ENCODE data around the gene CIZ1.
"Not testable (repeated sequence)": the region's sequence is repeated elsewhere in the genome, so short reads cannot be mapped to it uniquely, and the experiment has no call there.

The CIZ1 gene

DNA sequence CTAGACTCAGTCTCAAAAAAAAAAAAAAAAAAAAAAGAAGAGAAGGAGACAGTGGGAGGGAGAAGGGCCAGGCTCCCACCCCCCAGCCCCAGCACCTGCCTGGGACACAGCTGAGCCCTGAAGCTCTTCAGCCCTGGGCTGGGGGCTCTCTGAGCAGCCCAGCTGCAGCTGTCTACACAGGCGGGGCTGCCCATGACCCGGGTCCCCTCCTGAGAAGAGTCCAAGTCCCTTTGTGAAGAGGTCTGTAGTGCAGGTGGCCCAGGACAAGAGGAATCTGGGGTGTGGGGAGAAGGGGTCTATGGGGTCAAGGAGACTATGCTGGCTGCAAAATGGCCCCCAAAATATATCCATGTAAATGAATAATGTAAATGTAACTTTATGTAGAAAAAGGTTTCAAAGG, 48.8 kb downstream of the CIZ1 start:
- no peak for DNase-seq

DNA sequence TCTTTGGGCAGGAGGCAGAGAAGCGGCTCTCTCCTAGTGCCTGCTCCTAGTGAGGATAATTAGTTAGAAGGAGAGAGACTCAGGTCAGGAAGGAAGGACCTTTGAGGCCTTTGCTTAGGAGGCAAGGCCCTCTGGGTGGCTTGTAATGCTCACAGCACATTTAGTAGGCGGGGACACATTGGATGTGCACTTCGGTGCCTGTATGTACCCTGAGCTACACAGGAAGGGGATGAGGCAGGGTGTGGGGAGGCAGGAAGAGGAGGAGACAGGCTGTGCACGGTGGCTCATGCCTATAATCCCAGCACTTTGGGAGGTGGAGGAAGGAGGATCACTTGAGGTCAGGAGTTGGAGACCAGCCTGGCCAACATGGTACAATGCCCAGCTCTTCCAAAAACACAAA, 49.3 kb downstream of the CIZ1 start:
- DNase-seq, result no peak

DNA sequence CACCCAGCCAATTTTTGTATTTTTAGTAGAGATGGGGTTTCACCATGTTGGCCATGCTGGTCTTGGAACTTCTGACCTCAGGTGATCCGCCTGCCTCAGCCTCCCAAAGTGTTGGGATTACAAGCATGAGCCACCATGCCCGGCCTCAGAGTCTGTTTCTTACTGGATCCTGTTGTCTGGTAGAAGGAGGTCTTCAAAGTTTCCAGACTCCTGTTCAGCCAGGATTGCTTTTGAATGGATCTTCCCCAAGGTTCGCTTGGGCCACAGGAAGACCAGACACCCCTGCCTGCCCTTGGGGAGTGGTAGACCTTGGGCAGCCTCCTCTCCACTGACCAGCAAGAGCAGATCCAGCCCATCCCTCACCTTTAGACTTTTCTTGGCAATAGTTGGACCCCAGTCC, 49.8 kb downstream of the CIZ1 start:
- DNase-seq, result no peak

DNA sequence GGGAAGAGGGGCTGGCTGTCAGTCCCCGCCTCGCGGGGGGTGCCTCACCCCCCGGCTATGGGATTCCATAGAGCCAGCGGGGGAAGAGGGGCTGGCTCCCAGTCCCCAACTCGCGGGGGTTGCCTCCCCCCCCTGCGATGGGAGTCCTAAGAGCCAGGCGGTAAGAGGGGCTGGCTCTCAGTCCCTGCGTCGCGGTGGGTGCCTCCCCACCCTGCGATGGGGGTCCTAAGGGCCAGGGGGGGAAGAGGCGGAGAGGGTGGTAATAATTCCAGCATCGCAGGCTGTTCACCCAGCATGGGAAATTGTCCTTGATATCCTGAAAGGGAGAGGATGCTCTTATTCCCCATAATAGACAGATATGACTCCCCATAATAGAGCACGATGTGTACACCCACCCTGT, 51.8 kb downstream of the CIZ1 start:
- no peak for DNase-seq

DNA sequence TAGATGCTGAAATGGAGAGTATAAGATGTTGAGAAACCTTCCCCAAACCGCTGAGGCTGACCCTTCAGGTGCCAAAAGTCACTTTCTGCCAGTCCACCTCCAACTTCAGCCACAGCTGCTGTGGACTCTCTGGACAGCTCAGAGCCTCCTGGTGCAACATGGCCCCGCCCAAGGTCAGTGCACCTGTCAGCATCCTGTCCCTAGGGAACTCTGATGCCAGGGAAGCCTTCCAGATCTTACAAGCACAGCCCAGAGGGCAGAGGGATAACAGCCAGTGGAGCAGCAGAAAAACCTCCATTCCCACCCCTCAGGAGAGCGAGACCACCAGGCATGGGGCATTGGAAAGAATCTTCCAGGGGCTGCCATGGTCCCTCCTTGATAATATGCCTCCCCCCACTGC, 53.4 kb downstream of the CIZ1 start:
- DNase-seq, result no peak

DNA sequence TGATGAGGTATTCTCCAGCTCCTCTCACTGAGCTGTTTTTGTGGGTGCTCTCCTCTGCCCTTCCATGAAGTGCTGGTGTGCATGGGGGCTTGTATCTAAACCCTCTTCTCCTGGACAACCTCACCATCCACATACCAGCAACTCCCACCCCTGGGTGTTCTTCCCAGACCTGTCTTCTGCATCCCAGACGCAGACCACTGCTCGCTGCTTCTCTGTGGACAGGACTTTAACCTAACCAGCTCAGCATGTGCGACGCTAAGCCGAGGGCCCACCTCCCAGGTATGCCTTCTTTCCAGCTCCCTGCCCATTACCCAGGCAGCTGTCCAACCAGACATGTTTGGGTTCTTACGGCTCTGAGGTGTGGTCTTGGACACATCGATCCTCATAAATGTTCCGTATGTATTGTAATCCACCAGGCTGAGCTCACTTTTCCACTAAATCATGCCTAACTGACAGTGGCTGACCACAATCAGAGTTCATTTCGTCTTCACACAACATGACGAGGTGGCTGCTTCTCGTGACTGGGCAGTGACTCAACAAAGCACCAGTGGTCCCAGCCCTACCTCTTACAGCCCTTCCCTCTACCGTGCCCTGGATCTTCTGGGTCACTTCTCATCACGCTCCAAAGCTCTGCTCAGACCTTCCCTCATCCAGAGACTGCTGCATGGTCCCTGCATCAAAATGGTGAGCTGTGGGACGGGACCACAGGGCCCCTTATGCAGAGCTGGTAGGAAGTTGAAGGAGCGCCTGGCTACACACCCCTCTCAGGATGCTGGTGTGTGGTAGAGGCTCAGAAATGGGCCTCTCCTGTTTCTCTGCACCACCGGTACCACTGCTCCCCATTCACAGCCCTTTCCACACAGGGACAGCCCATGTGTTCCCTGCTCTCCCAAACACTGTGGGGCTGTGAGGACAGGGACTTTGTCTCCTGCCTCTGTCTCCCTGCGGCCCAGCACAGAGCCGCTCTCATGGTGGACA, 54.3 kb downstream of the CIZ1 start:
- DNase-seq, result no peak

DNA sequence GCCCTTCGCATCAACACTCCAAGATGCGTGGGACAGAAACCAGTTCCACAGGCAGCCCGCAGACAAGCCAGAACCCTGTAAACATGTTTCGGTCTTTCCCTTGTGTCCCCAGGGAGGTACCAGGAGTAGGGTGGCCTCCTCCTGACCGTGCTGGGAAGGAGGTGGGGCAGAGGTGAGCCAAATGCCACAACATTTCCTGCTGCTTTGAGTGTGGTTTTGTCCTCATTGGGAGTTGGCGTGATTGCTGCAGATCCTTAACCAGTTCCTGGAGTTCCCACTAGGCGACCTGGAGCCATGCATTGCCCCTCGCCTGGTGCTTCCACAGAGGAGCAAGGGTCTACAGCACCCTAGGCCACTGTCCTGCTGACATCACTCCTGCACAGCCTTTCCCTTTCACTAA, 55.8 kb downstream of the CIZ1 start:
- not testable (repeated sequence) for DNase-seq

DNA sequence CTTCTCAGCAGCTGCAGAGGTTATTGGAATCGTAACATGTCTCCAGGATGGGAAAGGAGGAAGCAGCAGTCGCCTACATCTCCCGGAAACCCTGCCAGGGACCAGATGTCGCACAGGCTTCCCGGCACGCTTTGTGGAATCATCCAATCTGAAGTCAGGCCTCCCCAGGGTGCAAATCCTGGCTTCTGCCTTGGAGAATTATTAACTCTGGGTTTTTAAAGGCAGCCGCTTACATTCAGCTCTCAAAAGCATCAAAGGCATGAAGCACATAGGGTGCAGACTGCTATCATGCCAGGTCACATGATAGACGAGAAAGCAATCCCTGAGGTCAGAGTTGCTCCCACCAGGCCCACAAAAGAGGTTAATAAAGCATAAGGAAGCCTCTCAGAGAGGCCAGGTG, 59.2 kb downstream of the CIZ1 start:
- DNase-seq, result peak; percentile 18

DNA sequence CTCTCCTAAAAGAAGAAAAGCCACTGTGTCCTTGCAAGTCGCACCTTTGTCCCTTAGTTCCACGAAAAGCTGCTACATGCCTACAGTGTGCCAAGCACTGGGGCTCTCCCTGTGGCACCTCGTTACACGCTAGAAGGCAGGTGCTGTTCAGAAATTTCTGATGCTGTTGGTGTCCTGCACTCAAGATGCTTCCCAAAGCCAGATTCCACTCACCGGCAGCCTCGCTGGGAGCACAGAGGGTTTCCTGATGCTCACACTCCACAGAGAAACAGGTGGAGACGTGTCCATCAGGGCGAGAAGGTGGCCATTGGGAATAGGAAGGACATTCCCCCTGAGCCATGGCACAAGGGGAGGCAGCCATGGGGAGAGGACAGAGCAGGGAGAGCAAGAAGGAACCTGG, 60.0 kb downstream of the CIZ1 start:
- DNase-seq, result not testable (repeated sequence)

DNA sequence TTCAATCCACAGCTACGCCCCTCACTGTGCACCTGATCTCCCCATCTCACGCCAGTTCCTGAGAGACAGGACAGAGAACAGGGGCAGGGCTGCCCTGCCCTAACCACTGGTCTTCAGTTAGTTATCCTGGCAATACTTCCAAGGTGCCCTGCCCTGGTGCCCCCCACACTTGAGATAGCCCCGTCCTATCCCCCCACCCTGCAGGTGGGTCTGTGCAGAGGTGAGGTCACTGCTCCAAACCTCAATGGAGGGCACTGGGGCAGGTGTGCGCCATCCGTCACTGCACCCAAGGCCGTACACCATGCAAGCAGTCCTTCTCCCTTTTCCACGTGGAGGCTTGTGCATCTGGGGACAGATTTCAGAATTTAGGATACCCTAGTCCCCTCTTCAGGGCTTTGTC, 60.7 kb downstream of the CIZ1 start:
- not testable (repeated sequence) for DNase-seq

DNA sequence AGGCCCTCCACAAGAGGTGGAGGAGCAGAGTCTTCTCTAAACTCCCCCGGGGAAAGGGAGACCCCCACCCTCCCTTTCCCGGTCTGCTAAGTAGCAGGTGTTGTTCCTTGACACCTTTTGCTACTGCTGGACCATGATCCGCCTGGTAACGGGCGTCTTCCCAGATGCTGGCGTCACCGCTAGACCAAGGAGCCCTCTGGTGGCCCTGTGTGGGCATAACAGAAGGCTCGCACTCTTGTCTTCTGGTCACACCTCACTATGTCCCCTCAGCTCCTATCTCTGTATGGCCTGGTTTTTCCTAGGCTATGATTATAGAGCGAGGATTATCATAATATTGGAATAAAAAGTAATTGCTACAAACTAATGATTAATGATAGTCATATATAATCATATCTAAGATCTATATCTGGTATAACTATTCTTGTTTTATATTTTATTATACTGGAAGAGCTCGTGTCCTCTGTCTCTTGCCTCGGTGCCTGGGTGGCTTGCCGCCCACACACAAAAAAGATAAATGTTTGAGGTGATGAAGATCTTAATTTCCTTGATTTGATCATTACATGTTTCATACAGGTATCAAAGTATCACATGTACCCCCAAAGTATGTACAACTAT, 61.3 kb downstream of the CIZ1 start:
- DNase-seq, result not testable (repeated sequence)

DNA sequence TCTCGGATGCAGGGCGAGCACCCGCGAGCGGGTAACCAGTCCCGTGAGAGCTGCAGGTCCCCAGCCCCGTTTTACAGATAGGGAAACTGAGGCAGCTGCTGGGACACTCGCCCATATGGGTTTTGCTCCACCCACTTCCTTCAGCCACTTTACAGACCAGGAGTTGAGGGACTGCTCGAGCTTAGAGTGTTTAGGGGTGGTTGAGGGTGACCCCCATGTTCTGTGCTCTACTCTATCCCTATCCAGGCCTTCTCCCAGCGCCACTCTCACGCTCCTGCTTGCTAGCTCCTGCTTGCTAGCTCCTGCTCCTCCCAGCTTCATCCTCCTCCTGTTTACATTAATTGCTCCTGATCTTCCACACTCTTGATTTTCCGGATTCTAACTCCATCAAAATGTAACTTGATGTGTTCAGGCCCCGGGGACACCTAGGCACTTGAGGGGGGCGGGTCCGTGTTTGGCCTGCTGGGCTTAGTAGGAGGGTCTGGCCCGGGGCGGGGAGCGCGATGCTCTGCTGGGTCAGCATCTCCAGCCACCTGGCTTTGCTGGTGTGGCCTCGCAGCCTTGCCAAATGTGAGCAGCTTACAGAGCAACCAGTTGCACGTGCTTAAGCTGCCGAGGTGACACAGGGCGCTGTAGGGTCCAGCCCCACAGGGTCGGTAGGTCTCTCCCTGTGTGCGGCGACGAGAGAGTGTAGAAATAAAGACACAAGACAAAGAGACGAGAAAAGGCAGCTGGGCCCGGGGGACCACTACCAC, 62.4 kb downstream of the CIZ1 start:
- DNase-seq, result no peak

DNA sequence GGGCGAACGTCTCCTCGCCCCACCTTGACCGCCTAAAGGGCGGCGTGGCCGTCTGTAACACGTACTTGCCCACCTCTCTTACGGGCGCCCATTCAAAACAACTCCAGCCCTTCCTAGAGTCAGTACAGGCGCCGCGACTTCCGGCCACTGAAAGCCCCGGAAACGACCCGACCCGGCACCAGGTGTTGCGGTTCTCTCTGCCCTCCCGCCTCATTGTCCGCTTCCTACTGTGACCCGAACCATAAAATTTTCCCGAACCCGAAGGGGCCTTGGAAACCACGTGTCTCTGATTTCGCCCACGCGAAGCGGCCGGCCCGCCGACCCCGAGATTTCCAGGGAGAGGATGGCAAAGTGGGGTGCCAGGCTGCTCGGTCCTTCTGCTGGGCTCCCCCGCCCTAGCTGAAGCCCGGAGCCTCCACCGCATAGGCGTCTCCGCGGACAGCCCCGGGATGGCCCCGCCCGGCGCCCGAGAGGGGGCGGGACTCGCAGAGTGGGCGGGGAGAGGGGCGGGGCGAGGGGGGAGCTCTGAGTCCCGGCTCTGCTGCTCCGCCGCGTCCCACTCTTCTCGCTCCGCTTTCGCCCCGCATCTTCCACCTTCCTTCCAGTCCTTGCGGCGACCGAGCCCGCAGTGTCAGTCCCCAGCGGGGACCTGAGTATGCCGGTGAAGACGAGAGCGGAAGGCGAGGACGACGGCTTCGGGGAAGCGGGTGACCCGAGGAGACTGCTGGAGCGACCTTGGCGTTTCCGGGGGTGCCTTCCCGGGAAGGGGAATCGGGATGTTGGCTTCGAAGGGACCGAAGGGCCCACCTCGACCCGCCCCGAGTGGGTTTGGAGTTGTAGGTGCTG, 63.2 kb downstream of the CIZ1 start:
- DNase-seq, result peak; percentile 90

DNA sequence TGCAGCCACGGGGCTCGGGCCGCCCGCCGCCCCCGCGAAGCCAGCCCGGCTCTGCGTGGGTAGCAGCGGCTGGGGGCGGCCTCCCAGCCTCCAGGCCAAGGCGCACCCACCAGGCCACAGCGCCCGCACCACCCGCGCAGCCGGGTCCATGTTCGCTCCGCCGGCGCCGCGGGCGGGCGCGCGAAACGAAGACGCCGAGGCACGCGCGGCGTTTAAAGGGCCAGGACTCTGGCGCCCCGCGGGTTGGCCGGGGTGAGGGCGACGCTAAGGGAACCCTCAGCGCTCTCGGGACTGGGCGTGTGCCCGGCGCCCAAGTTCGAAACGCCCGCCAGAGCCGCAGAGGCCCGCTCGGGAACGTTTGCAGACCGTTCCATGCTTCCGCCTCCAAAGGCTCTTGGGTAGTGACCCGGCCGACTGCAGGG, 63.8 kb downstream of the CIZ1 start, which contains the start of gene PTGES2:
Gene PTGES2 (minus strand): TSS at position 162 of the 422 bp plus-strand sequence. CDS start 12 bp downstream, at position 150.
- DNase-seq, result peak; percentile 74

DNA sequence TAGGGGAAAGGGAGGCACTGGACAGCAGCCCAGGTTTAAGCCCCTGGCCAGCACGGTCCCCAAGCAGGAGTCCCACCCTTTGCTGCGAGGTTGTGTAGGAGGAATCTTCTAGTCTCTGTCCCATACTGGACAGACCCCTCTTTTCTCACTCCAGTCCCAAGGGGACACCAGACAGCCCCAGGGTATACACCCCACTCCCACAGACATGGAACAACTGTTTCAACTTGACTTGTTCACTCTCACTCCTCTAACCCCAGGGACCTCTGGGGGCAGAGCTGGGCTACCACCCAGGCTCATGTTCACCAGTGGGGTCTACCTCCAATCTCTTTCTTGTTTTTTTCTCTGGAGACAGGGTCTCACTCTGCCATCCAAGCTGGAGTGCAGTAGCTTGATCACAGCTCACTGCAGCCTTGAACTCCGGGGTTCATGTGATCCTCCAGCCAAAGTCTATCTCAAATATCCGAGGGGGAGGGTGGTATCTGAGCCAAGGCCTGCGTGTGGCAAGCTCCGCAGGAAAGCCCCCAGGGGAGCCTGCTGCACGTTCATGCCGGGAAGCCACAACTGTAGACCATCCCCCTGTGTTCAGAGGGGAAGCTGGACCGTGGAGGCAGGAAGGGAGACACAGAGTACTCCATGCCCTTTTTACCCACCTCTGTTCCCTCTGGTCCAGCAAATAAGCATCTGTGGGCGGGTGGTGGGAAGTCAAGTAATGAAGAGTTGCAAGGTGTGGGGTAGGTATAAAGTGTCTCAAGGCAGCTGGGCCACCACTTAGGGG, 65.6 kb downstream of the CIZ1 start:
- DNase-seq, result no peak

DNA sequence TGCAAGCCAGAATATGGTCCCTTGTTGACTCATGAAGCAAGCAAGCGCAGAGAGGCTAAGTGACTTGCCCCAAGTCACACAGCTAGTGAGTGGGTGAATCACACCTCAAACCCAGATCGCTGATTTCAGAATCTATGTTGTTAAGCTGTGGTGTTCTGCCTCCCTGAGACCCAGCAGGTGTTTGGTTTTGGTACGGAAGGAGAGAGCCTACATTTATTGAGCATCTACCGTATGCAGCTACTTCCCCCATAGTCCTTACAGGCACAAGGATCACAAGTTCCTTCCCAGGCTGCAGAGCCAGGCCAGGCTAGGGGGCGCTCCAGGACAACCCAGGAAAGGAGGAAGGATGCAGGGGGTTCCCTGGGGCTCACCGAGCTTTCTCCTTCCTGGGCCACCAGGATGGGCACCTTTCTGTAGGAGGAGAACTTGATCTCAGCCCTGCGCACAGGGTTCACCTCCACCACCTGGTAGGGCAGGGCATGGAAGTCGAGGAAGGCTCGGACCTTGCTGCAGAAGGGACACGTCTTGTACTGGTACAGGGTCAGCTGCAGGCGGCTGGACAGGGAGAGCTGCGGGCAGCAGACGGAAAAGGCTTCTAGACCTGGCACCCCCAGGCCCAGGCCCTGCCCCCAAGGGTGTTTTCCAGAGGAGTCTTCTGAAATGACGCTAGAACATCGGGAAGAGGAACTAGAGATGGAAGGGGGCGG, 66.3 kb downstream of the CIZ1 start:
- peak; percentile 37 for DNase-seq

DNA sequence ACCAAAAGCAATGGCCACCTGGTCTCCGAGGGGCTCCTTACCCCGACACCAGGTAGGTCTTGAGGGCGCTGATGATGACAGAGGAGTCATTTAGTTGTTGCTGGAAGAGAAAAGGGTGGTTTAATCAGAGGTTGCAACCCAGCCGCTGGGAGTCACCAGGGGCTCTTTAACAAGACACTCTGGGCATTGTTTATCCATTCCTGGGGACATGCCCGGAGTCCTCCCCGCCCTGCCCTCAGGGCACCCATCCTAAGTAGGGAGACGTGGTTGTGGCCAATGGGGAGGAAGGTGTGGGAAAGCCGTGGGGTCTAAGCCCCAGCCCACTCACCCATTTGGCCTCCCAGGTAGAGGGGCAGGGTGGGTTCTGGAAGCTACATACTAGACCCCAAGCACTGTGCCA, 66.9 kb downstream of the CIZ1 start:
- no peak for DNase-seq

DNA sequence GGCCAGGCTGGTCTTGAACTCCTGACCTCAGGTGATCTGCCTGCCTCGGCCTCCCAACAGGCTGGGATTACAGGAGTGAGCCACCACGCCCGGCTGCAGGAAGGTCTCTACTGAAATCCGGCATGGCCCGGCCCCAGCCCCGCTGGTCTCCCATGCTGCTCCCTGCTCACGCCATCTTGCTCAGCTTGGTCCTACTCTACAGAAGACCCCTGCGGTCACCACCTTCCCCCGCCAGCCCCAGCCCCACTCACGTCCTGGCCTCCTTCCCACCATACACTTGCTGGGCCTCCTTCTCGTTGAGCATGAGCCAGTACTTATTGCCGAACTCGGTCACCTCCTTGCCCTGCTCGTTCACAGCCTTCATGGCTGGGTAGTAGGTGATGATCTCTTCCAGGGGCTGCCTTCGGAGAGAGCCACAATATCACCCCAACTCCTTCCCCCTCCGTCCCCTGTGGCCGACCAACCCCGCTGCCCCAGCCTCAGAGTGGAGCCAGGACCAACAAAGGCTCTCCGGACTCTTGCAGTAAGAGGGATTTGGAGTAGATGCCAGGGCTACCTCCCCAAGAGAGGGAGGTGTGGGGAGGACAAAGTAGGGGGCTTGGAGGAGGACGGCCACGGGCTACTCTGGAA, 67.8 kb downstream of the CIZ1 start:
- no peak for DNase-seq

DNA sequence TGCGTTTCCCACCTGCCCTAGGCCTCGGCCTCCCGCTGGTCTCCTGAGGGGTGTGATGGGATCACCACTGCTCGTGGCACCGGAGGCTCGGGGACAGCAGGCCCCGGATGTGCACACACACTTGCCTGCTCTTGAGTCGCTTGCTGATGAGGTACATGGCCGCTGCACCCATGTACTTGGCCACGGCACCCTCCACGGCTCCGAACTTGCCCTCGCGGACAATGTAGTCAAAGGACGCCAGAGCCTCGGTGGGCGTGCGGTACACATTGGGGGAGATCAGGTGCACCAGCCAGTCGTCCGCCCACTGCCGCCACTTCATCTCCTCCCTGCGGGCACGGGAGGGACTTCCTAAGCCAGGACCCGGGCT, 68.6 kb downstream of the CIZ1 start:
- no peak for DNase-seq

Data from COR-L47 (cell line).